A673 (cell line): ENCODE measurements around the gene FAM72D.
"Not testable (repeated sequence)": the region's sequence is repeated elsewhere in the genome, so short reads cannot be mapped to it uniquely, and the experiment has no call there.

ENCODE experiments used
- CTCF ChIP-seq: fragments of 300-800, 200-600 bp; sonication (generic); conservative IDR thresholded peaks from 2 replicates; pipeline ENCODE4 v1.5.1; 2017; ENCODE audit warnings: low read depth, mild to moderate bottlenecking, antibody characterized with exemption, low read length, moderate library complexity, mixed read lengths
- EZH2 ChIP-seq: fragments of 200-600 bp; sonication (generic); IDR thresholded peaks from 2 replicates; pipeline ENCODE4 v1.6.1; 2017; ENCODE audit warnings: borderline replicate concordance, low read depth, mild to moderate bottlenecking, mixed read lengths, antibody characterized with exemption, low read length; ENCODE audit not compliant: poor library complexity, severe bottlenecking

GRCh38 chr1:145140549-145140948 is 44.8 kb downstream of the FAM72D start:
- not testable (repeated sequence) for TF ChIP-seq EZH2, CTCF
